ENCODE data around the gene F5.

DNA sequence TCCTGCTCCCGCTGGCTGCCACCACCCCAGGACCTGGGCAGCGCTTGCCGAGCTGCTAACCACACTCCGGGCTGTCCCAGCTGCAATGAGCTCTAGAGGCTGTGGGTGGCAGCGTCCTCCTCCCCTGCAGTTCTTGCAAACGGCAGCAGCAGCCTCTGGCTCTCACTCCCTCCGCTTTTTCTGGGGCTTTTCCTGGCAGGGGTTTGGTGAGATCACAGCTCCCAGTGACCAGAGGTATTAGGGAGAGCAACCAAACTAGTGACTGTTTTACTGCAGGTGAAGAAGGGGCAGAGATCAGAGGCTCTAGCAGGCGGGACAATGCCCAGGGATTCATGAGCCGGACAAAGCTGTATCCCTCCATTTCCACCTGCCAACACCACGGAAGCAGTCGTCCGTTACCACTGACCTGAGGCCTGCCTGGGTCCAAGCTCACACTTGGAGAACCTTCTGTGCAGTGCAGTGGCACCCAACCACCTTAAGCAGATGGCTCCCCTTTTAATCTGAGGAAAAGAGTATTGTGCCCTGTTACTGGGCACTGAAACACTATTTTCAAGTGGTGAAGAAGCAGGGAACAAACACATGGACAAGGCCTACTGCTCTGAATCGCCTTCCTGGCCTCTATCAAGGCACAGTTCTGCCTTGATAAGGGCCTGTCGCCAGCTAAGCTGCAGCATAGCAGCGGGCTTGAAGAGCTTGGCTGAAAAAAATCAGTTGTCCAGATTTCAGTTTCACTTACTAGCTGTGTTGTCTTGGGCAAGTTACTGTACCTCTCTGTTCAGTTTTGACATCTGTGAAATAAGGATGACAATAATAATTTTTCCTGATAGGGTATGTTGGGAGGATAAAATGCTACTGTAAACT, at the start of gene F5:
- TF ChIP-seq, protein P1, sequence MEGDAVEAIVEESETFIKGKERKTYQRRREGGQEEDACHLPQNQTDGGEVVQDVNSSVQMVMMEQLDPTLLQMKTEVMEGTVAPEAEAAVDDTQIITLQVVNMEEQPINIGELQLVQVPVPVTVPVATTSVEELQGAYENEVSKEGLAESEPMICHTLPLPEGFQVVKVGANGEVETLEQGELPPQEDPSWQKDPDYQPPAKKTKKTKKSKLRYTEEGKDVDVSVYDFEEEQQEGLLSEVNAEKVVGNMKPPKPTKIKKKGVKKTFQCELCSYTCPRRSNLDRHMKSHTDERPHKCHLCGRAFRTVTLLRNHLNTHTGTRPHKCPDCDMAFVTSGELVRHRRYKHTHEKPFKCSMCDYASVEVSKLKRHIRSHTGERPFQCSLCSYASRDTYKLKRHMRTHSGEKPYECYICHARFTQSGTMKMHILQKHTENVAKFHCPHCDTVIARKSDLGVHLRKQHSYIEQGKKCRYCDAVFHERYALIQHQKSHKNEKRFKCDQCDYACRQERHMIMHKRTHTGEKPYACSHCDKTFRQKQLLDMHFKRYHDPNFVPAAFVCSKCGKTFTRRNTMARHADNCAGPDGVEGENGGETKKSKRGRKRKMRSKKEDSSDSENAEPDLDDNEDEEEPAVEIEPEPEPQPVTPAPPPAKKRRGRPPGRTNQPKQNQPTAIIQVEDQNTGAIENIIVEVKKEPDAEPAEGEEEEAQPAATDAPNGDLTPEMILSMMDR (IDR thresholded peaks at IDR 0.05): peak in 2 of 4 experiments; percentile 22 to 23
- TF ChIP-seq POLR2A (IDR thresholded peaks at IDR 0.05) (no peak), EP300 (IDR thresholded peaks at IDR 0.05) (no peak), POLR2AphosphoS5 (IDR thresholded peaks at IDR 0.05) (no peak)

All from sigmoid colon (tissue), 4 donors.